Glutamatergic neuron (in vitro differentiated cells): ENCODE data around the gene ADCY2. TPM values are rescaled to one million over a fixed set of nuclear protein-coding genes. Genes with fewer than 3 reads are reported as not detected.

Experiments used
- DNase-seq: peaks from one replicate; pipeline ENCODE4 v3.0.0; 2022
- H3K27ac Mint-ChIP-seq: one replicate; pipeline ENCODE4 v1.8.0; 2020; ENCODE audit warnings: mild to moderate bottlenecking, mixed read lengths, inconsistent platforms; ENCODE audit not compliant: unreplicated experiment
- H3K27me3 Mint-ChIP-seq: one replicate; pipeline ENCODE4 v1.8.0; 2020; ENCODE audit warnings: mild to moderate bottlenecking, moderate library complexity, mixed read lengths, inconsistent platforms; ENCODE audit not compliant: unreplicated experiment
- H3K36me3 Mint-ChIP-seq: one replicate; pipeline ENCODE4 v1.8.0; 2020; ENCODE audit warnings: mild to moderate bottlenecking, mixed read lengths, inconsistent platforms; ENCODE audit not compliant: unreplicated experiment
- H3K4me1 Mint-ChIP-seq: one replicate; pipeline ENCODE4 v1.8.0; 2020; ENCODE audit warnings: mild to moderate bottlenecking, low read depth, mixed read lengths, inconsistent platforms; ENCODE audit not compliant: unreplicated experiment
- H3K4me3 Mint-ChIP-seq: one replicate; pipeline ENCODE4 v1.8.0; 2020; ENCODE audit warnings: mild to moderate bottlenecking, mixed read lengths, inconsistent platforms; ENCODE audit not compliant: unreplicated experiment
- H3K9me3 Mint-ChIP-seq: one replicate; pipeline ENCODE4 v1.8.0; 2020; ENCODE audit warnings: mild to moderate bottlenecking, moderate library complexity, mixed read lengths, inconsistent platforms; ENCODE audit not compliant: unreplicated experiment
- total RNA-seq: library from RNA; stranded (reverse); fragmentation: NEBNext Ultra II Directional; extraction: Animal tissue kit (Norgen Biotek cat#: 25700); gene quantifications from one replicate; pipeline ENCODE4 v1.2.1, GENCODE V29; 2021; ENCODE audit not compliant: unreplicated experiment
- TF ChIP-seq, protein P1 (sequence below): fragments of 200-600 bp; sonication (generic); IDR thresholded peaks from one replicate; pipeline ENCODE4 v1.5.0; 2021; ENCODE audit not compliant: partially characterized antibody, unreplicated experiment

Gene ADCY2
- total RNA-seq, 1 donor from 2014 or later = 3.8 TPM

DNA sequence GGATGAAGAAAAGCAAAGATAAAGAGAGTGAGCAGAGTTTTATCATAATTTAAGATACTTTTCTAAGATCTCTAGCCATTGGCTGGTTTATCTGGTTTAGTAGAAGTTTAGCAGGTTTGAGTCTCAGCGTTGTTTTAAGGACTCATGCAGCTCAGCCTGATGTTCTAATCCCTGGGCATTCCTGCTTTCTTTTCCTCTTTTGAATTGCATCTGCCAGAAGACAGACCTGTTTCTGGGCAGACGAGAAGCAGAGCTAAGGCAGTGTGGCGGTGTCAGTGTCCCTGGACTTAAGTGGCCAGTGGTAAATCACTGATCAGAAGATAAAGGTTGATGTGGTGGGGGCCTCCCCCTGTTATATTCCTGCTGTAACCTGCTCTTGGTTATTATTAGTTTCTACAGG, 138.6 kb downstream of the ADCY2 start:
- Mint-ChIP-seq H3K27me3 (peaks cover 6% of the 10 kb centered on the region), H3K4me3 (no peak overlapping the region), H3K9me3 (no peaks in the 10 kb centered on the region), H3K36me3 (peaks cover 5% of the 10 kb centered on the region), H3K27ac (no peak overlapping the region), H3K4me1 (peaks cover 8% of the 10 kb centered on the region)
- DNase-seq = no peak
- TF ChIP-seq, protein P1, sequence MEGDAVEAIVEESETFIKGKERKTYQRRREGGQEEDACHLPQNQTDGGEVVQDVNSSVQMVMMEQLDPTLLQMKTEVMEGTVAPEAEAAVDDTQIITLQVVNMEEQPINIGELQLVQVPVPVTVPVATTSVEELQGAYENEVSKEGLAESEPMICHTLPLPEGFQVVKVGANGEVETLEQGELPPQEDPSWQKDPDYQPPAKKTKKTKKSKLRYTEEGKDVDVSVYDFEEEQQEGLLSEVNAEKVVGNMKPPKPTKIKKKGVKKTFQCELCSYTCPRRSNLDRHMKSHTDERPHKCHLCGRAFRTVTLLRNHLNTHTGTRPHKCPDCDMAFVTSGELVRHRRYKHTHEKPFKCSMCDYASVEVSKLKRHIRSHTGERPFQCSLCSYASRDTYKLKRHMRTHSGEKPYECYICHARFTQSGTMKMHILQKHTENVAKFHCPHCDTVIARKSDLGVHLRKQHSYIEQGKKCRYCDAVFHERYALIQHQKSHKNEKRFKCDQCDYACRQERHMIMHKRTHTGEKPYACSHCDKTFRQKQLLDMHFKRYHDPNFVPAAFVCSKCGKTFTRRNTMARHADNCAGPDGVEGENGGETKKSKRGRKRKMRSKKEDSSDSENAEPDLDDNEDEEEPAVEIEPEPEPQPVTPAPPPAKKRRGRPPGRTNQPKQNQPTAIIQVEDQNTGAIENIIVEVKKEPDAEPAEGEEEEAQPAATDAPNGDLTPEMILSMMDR = no peak

DNA sequence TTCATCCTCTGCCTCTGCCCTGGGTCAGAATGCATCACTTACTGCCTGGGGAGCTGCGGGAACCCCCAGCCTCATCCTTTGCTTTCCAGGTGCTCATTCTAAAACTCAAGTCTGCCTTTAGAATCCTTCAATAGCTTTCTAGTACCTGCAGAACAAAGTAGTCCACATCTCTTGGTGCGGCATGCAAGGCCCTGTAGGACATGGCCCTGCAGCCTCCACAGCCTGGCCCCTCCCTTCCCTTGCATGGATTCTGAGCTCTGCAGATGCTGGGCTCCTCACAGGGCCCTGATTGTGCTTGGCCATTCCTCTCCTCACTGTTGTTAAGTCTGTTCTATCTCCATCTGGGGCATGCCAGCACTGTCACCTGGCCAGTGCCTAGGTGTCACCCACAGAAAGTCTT, 141.6 kb downstream of the ADCY2 start:
- Mint-ChIP-seq H3K4me3 (no peak overlapping the region), H3K36me3 (no peaks in the 10 kb centered on the region), H3K27ac (peak overlapping the region; percentile 54), H3K27me3 (no peaks in the 10 kb centered on the region), H3K4me1 (peaks cover 19% of the 10 kb centered on the region), H3K9me3 (peaks cover 2% of the 10 kb centered on the region)
- TF ChIP-seq, protein P1 = no peak
- DNase-seq = no peak

DNA sequence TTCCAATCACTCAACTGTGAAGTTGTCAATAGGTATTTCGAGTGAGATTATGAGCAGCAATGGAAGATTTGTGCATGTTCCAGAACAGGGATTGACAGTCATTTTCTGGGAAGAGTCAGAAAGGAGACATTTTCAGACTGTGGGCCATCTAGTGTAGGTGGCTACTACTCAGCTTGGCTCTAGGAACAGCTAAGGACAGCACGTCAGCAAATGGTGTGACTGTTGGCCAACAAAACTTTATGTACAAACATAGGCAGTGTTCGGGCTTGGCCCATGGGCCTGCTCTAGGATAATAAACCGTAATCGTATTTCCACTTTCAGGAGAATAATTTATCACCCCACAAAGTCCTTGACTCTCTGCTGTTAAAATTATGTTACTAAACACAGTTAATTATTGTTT, 143.6 kb downstream of the ADCY2 start:
- H3K9me3 Mint-ChIP-seq = peaks cover 2% of the 10 kb centered on the region
- no peaks in the 10 kb centered on the region for H3K27me3 Mint-ChIP-seq
- no peak for DNase-seq
- no peaks in the 10 kb centered on the region for H3K36me3 Mint-ChIP-seq
- TF ChIP-seq, protein P1 = no peak
- no peak overlapping the region for H3K4me3 Mint-ChIP-seq
- H3K4me1 Mint-ChIP-seq = peaks cover 21% of the 10 kb centered on the region
- no peak overlapping the region for H3K27ac Mint-ChIP-seq

DNA sequence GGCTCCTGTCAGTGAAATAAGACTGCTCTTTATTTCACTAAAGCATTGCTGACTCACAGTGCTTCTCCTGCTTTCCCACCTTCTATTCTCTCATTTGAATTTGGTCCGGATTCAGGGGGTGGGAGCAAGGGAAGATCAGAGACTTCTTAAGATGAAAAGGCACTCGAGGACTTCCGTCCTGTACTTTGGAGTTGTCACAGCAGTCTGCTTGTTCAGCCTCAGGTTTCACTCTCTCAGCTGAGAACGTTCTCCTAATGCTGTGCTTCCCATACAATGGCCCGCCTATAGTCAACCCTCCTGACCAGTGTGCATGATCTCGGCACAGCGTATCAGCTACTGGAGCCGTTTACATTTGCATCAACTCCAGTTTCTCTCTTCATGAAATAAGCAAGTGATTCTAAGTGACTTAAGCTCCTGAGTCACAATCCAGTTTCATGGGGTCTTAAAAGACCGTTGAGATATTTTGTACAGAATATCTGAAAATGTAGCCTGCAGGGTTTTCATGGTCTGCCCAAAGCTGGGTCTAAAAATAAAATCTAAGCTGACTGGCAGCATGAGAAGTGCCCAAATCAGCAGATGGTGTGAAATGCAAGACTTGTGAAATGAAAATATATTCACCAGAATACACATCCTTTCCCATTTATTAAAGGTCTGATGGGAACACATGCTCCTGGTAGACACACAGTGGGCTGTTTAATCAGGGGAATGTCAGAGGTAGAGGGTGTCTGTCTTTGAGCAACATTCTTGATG, 145.0 kb downstream of the ADCY2 start:
- TF ChIP-seq, protein P1 = no peak
- Mint-ChIP-seq H3K4me3 (no peak overlapping the region), H3K36me3 (no peaks in the 10 kb centered on the region), H3K4me1 (peaks cover 21% of the 10 kb centered on the region), H3K27ac (no peak overlapping the region), H3K27me3 (peaks cover 3% of the 10 kb centered on the region), H3K9me3 (peaks cover 2% of the 10 kb centered on the region)
- DNase-seq = no peak

DNA sequence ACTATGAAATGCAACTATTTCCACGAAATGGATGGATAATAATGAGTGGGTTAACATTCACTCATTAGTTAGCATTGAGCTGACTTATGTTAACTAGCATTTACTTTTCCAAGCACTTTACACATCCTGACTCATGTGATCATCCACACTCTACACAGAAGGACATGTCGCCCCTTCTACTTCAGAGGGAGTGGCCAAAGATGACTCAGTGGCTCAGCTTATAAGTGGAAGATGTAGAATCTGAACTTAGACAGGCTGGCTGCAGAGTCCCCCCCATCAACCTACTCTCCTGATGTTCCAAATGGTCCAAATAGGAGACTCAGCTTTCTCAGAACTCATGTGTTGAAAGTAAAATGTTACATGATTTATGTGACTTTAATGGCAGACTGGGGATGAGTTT, 146.0 kb downstream of the ADCY2 start:
- H3K36me3 Mint-ChIP-seq = no peaks in the 10 kb centered on the region
- H3K9me3 Mint-ChIP-seq = peaks cover 3% of the 10 kb centered on the region
- H3K4me3 Mint-ChIP-seq = no peak overlapping the region
- H3K27ac Mint-ChIP-seq = no peak overlapping the region
- H3K4me1 Mint-ChIP-seq = peaks cover 21% of the 10 kb centered on the region
- H3K27me3 Mint-ChIP-seq = peaks cover 4% of the 10 kb centered on the region
- no peak for DNase-seq
- TF ChIP-seq, protein P1 = no peak
